Smooth muscle cell (in vitro differentiated cells): Measurements from ENCODE around the gene DIP2C. TPM values are rescaled to one million over a fixed set of nuclear protein-coding genes. Genes with fewer than 3 reads are reported as not detected.
"Not testable (repeated sequence)": the region's sequence is repeated elsewhere in the genome, so short reads cannot be mapped to it uniquely, and the experiment has no call there.

Source experiments
- DNase-seq: peaks from one replicate; lab custom pipeline; 2025; ENCODE audit not compliant: unreplicated experiment; lab: John Stamatoyannopoulos, UW
- H2AFZ ChIP-seq: fragments of 200-600 bp; sonication (generic); 2 replicates; pipeline ENCODE4 v1.6.0; 2016; ENCODE audit warnings: antibody characterized with exemption, low read depth, mild to moderate bottlenecking
- H3F3A ChIP-seq: fragments of 200-600 bp; sonication (generic); 2 replicates; pipeline ENCODE4 v1.6.0; 2017; ENCODE audit warnings: antibody characterized with exemption, low read depth
- H3K27ac ChIP-seq: fragments of 200-600 bp; sonication (generic); 2 replicates; pipeline ENCODE4 v1.5.1; 2016; ENCODE audit warnings: low read depth, mild to moderate bottlenecking
- H3K27me3 ChIP-seq: fragments of 200-600 bp; sonication (generic); 2 replicates; pipeline ENCODE4 v1.6.1; 2016; ENCODE audit warnings: low read depth, mild to moderate bottlenecking
- H3K36me3 ChIP-seq: fragments of 200-600 bp; sonication (generic); 2 replicates; pipeline ENCODE4 v1.5.1; 2016; ENCODE audit warnings: low read depth
- H3K4me1 ChIP-seq: fragments of 200-600 bp; sonication (generic); 2 replicates; pipeline ENCODE4 v1.5.1; 2016; ENCODE audit warnings: low read depth
- H3K4me2 ChIP-seq: fragments of 200-600 bp; sonication (generic); 2 replicates; pipeline ENCODE4 v1.6.0; 2016; ENCODE audit warnings: mild to moderate bottlenecking
- H3K4me3 ChIP-seq: fragments of 200-600 bp; sonication (generic); 2 replicates; pipeline ENCODE4 v1.5.1; 2016; ENCODE audit warnings: mild to moderate bottlenecking
- H3K79me2 ChIP-seq: fragments of 200-600 bp; sonication (generic); 2 replicates; pipeline ENCODE4 v1.6.0; 2016; ENCODE audit warnings: low read depth, mild to moderate bottlenecking
- H3K9ac ChIP-seq: fragments of 200-600 bp; sonication (generic); 2 replicates; pipeline ENCODE4 v1.6.0; 2016; ENCODE audit warnings: low read depth
- H3K9me3 ChIP-seq: fragments of 200-600 bp; sonication (generic); replicated peaks from 2 replicates; pipeline ENCODE4 v1.5.1; 2016; ENCODE audit warnings: low read depth
- H4K20me1 ChIP-seq: fragments of 200-600 bp; sonication (generic); 2 replicates; pipeline ENCODE4 v1.6.0; 2016; ENCODE audit warnings: low read depth
- CTCF ChIP-seq: fragments of 200-600 bp; sonication (generic); IDR thresholded peaks from 2 replicates; pipeline ENCODE4 v1.5.1; 2017; ENCODE audit warnings: borderline replicate concordance, mild to moderate bottlenecking, antibody characterized with exemption; ENCODE audit not compliant: insufficient read depth, poor library complexity, severe bottlenecking
- WGBS: methylation state at CpG from one replicate; pipeline ENCODE4 v1.1.7; 2016; ENCODE audit warnings: low lambda C conversion rate; 5-methylcytosine and 5-hydroxymethylcytosine counted together
- polyA plus RNA-seq: library from polyadenylated mRNA; unstranded; fragments of >200 nt; fragmentation: Nextera tagmentation; extraction: Ambion mirVana; gene quantifications from 2 replicates; pipeline ENCODE4 v1.2.1, GENCODE V29; 2016
- total RNA-seq: library from RNA; depleted of rRNA; stranded (reverse); fragments of >200 nt; gene quantifications from 2 replicates; pipeline ENCODE4 v1.2.3, GENCODE V29; 2014

DIP2C gene
- total and polyA plus RNA-seq, 2 experiments from 2014 or later = 14.9 to 15.3 TPM

DNA sequence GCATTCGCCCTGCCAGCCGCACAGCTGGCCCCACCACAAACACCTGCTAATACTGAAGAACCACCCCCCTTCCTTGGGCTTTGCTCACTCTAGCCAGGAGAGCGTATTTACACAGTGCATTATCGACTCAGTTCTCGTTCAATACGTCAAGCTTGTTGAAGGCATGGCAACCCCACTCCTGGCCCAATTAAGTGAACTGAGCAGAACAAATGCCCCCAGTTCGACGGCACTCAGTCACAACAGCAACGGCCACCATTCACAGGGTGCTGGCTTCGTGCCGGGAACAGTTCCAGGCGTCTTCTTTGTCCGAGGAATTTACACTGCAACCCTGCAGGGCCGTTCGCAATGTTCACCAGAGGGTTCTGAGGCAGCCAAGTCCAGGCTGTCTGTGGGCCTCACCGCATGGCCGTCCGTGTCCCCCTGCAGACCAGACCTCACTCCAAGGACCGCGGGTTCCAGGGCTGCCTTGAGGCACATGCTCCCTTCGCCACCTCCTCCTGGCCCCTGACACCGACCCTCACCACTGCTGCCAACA, 175.3 kb downstream of the DIP2C start:
- Histone ChIP-seq H3K9ac (no peak overlapping the region), H3K36me3 (no peaks in the 10 kb centered on the region), H4K20me1 (peaks cover 75% of the 10 kb centered on the region), H3K4me1 (peaks cover 3% of the 10 kb centered on the region), H2AFZ (no peak overlapping the region), H3K9me3 (no peaks in the 10 kb centered on the region), H3K27me3 (no peaks in the 10 kb centered on the region), H3K27ac (no peak overlapping the region), H3K79me2 (peaks cover 21% of the 10 kb centered on the region), H3F3A (no peaks in the 10 kb centered on the region), H3K4me3 (no peak overlapping the region), H3K4me2 (no peak overlapping the region)
- WGBS = 96% methylated on average over 22 of the region's 22 CpGs
- TF ChIP-seq CTCF = no peak
- no peak for DNase-seq

- H3K9ac ChIP-seq = no peak overlapping the region
- TF ChIP-seq CTCF = no peak
- H3K79me2 ChIP-seq = peaks cover 21% of the 10 kb centered on the region
- no peaks in the 10 kb centered on the region for H3K27me3 ChIP-seq
- H4K20me1 ChIP-seq = peaks cover 75% of the 10 kb centered on the region
- H3K4me2 ChIP-seq = no peak overlapping the region
- no peak overlapping the region for H2AFZ ChIP-seq
- no peak overlapping the region for H3K4me3 ChIP-seq
- 96% methylated on average over 18 of the region's 18 CpGs for WGBS
- H3F3A ChIP-seq = no peaks in the 10 kb centered on the region
- DNase-seq = no peak
- H3K9me3 ChIP-seq = no peaks in the 10 kb centered on the region
- H3K27ac ChIP-seq = no peak overlapping the region
- H3K36me3 ChIP-seq = no peaks in the 10 kb centered on the region
- peaks cover 3% of the 10 kb centered on the region for H3K4me1 ChIP-seq
Measured at GRCh38 chr10:513393-513792, 176.1 kb downstream of the DIP2C start.

DNA sequence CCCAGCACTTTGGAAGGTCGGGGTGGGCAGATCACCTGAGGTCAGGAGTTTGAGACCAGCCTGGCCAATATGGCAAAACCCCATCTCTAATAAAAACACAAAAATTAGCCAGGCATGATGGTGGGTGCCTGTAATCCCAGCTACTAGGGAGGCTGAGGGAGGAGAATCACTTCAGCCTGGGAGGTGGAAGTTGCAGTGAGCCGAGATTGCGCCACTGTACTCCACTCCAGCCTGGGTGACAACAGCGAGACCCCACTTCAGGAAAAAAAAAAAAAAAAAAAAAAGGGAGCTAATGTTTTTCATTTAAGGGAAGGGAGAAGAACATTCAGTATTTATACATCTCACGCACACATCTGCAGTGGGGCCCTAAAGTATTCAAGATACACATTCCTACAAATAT, 176.8 kb downstream of the DIP2C start:
- not testable (repeated sequence) for H3K9me3 ChIP-seq, H3F3A ChIP-seq, H2AFZ ChIP-seq, H3K27me3 ChIP-seq, H3K4me1 ChIP-seq, H3K36me3 ChIP-seq, H3K4me2 ChIP-seq, DNase-seq, H3K9ac ChIP-seq, H3K27ac ChIP-seq, H3K4me3 ChIP-seq
- 94% methylated on average over 5 of the region's 5 CpGs for WGBS
- peaks cover 75% of the 10 kb centered on the region for H4K20me1 ChIP-seq
- H3K79me2 ChIP-seq = peaks cover 26% of the 10 kb centered on the region

DNA sequence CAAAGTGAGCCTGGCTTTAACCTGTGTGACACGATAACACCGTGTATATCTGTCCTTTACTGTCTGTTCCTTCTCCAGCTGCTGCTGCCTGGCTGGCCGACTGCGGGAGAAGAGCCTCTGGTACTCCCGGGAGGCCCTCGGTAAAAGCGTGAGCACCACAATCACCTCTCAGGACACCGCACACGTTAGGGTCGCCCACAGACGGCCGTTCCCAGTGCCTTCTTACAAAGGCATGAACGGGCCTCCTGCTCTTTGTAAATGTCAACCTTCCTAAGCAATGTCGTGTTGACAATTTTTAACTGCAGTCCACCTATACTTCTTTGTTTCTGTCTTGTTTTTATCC, 177.6 kb downstream of the DIP2C start:
- no peaks in the 10 kb centered on the region for H3K9me3 ChIP-seq
- H3K27me3 ChIP-seq = no peaks in the 10 kb centered on the region
- no peak overlapping the region for H3K4me2 ChIP-seq
- peaks cover 75% of the 10 kb centered on the region for H4K20me1 ChIP-seq
- H3K9ac ChIP-seq = peak overlapping the region; percentile 14
- no peak overlapping the region for H3K4me3 ChIP-seq
- no peak for TF ChIP-seq CTCF
- no peaks in the 10 kb centered on the region for H3K36me3 ChIP-seq
- H3F3A ChIP-seq = no peaks in the 10 kb centered on the region
- no peak overlapping the region for H3K27ac ChIP-seq
- H3K4me1 ChIP-seq = peaks cover 3% of the 10 kb centered on the region
- H3K79me2 ChIP-seq = peaks cover 35% of the 10 kb centered on the region
- H2AFZ ChIP-seq = no peak overlapping the region
- DNase-seq = no peak
- WGBS = 75% methylated on average over 14 of the region's 14 CpGs
